Left renal cortex interstitium (tissue), 4 donors: ENCODE results near the gene SFTPB. TPM values are rescaled to one million over a fixed set of nuclear protein-coding genes. Genes with fewer than 3 reads are reported as not detected.
"Not testable (repeated sequence)": the region's sequence is repeated elsewhere in the genome, so short reads cannot be mapped to it uniquely, and the experiment has no call there.

Experiments
- DNase-seq, 4 donors: peaks; one replicate each; pipeline ENCODE4 v3.0.0-alpha.2; 2013; ENCODE audit warnings: low read depth in 4 of 4, low spot score in 2 of 4, missing footprints in 1 of 4
- polyA plus RNA-seq, 4 donors: library from polyadenylated mRNA; unstranded; fragments of 120-200 nt; gene quantifications; one replicate each; pipeline ENCODE4 v1.2.1, GENCODE V29; 2013; ENCODE audit not compliant: insufficient read length in 4 of 4

SFTPB gene
- polyA plus RNA-seq, 4 donors = 0.09 to 0.61 (median 0.14) TPM

DNA sequence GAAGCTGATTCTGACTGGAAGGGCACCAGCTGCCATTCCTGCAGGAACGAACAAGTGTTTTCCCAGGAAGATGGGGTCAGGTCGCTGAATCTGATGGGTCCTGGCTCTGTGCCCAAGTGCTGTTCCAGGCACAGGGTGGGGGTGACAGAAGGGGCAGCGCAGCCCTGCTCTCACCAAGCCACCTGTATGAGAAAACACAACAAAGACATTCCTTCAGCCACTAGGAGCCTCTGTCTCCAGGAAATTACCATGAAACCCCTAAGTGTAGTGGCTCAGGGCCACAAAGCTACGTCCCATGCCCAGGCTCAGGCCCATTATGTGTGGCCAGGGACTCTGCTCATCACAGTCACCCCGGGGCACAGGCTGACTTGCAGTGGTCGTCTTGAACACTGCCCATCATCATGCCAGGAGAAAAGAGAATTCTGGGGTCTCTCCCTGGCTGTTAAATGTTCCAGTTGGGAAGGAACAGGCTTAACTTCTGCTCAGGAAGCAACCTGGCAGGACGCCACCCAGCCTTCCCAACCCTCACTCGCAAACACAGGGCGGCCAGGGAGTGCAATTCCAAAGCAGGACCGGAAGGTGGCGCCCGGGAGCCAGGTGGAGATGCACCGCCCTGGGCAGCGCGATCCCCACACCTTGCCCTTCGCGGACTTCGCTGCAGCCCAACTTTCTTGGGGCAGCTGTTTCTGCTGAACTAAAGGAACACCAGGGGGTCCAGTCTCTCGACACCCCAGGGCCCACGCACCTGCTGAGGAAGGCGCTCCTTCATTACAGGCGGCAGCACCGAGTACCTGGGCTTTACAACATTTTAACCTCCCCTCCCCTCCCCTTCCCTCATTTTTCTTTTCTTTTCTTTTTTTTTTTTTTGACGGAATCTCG lies 11.0 kb upstream of the SFTPB start:
- DNase-seq = peak; percentile 9 to 53 (median 36)

- DNase-seq = no peak
Observed at GRCh38 chr2:85678377-85678776, 10.4 kb upstream of the SFTPB start.

DNA sequence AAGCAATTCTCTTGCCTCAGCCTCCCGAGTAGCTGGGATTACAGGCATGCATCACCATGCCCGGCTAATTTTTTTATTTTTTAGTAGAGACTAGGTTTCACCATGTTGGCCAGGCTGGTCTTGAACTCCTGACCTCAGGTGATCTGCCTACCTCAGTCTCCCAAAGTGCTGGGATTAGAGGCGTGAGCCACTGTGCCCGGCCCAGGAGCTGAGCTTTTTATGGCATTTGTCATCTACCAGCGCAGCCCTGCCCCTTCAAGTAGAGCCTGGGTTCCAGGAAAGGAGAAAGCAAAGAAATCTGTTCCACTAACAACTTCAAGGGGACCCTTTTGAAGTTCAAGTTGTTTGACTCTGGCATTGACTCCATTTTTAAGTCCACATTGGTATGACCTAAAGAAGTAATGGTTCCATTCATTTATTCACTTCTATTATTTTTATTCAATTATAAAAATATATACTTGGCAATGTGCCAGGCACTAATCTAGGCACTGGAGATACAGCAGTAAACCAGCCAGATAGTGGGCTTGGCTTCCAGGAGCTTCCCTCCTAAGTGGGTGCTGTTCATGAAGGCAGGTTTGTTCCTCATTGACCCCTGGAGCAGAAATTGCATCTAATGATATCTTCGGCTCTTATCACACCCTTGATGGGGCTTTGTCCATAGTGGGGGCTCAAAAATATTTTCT lies 8.0 kb upstream of the SFTPB start:
- no peak for DNase-seq

- no peak for DNase-seq
Observed at GRCh38 chr2:85675427-85675826, 7.4 kb upstream of the SFTPB start.

DNA sequence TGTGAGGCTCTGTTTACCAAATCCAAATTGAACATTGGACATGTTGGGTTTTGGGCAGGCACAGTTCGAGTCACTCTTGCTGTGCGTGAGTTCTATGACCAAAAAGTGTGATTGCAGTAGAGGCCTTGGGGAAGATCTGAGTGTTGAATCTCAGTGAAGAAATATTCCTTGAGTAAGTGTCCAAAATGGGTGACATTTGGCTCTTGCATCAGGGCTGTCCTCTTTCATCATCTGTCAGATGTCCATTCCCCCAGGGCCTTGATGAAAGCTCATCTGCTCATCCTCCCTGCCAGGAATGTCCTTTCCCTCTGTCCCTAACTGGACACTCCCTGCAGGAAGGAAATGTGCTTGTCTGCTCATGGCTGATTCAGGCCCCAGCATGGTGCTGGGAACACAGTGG lies 6.4 kb upstream of the SFTPB start:
- DNase-seq = no peak

DNA sequence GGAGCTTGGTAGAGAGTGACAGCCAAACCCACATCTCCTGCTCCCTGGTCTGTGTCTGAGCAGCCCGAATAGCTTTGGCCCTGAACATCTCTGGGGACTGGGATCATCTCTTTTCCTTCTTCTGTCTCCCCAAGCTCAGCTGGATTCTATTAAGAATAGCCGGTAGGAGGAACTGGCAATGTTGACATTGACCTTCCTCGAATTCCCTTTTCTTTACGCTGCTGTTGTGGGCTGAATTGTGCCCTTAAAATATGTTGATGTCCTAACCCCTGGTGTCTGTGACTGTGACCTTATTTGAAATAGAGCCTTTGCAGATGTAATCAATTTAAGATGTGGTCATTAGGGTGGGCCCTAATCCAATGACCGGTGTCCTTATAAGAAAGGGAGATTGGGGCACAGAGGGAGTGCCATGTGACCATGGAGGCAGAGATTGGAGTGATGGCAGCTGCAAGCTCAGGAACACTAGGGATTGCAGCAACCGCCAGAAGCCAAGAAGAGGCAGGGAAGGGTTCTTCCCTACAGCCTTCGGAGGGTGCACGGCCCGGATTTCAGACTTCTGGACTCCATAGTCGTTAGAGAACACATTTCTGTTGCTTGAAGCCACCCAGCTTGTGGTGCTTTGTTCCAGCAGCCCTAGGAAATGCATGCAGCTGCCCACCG lies 5.8 kb upstream of the SFTPB start:
- no peak for DNase-seq

DNA sequence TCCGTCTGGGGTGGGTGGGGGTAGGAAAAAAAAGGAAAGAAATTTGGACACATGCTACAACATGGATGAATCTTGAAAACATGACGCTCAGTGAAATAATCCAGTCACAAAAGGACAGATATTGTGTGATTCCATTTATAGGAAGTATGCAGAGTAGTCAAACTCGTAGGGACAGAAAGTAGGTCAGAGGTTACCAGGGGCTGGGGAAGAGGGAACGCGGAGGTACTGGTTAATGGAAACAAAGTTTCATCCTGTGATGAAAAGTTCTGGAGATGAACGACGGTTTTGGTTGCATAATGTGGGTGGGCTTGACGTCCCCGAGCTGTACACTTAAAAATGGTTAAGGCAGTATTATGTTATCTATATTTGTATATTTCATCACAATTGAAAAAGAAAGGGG lies 4.5 kb upstream of the SFTPB start:
- no peak for DNase-seq

DNA sequence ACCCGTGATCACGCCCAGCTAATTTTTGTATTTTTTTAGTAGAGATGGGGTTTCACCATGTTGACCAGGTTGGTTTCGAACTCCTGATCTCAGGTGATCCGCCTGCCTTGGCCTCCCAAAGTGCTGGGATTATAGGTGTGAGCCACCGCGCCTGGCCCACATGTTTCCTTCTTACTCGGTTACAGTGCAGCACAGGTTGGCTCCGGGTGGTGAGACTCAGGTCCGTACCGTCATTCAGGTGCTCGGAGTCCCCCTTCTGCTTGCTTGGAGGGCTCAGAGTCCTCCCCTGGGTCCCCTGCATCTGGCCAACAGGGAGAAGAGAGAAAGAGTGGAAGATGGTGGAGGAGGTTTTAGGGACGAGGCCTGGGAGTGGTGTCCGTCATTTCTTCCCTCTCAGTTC lies 2.4 kb upstream of the SFTPB start:
- not testable (repeated sequence) for DNase-seq

DNA sequence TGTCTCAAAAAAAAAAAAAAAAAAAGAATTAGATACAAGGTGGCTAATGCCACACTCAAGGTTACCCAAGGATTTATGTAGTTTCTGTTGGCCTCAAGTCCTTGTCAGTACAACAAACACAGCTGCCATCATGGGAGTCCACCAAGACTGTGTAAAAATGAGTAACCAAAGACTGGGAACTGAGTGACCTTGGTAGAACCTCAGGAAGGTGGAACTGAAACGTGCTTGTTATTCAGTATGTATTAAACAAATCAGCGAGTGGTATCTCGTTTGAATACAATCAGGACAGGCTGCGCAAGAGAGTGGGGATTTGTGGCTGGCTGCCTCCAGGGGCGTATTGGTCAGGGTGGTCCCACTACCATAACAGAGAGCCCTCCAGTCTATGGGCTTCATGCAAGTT lies 1.6 kb upstream of the SFTPB start:
- DNase-seq = no peak

DNA sequence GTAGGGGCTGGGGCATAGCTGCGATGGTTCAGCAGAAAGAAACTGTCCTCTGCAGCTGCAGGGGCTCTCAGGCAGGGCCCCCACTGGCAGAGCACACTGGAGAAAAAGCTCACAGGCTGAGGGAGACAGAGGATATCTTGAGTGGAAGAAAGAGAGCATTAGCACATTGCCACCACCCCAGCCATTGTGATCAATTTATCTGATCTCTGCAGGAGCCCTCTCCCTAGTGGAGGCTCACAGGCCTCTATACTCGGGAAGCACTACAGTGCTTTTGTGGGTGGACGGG lies 801 bp upstream of the SFTPB start:
- DNase-seq = no peak

- DNase-seq = no peak
Observed at GRCh38 chr2:85667561-85668008, 414 bp downstream of the SFTPB start.

DNA sequence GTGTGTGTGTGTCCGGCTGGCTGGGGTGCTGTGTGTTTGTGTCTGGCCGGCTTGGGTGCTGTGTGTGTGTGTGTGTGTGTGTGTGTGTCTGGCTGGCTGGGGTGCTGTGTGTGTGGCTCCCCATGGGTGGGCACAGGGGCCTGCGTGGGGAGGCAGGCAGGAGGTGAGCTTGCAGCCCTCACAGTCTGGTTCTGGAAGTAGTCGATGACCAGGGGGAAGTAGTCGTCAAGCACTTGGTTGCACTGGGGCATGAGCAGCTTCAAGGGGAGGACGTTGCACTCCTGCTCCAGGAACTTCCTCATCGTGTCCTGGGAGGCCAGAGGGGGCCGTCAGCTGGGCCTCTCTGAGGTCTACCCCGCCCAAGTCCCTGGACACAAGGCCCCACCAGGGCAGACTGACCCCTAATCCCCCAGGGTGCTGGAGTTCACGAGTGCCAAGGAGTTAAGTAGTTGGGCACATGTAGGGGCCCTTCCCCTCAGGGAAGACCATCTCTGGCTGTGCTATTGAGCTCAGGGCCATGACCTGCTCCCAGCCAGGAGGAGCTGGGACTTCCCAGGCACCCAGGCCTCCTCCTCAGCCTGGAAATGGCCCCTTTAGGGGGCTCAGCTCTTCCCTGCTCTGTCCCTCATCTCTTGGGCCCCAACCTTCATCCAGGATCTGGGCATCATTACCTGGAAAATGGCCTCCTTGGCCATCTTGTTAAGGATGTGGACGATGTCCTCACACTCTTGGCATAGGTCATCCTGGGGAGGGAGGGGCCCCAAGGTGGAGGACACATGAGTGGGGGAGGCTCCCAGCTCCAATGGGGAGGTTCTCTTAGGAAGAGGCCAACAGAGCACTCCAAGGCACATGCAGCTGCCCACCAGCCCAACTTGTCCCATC lies 1.3 kb downstream of the SFTPB start:
- DNase-seq = no peak

DNA sequence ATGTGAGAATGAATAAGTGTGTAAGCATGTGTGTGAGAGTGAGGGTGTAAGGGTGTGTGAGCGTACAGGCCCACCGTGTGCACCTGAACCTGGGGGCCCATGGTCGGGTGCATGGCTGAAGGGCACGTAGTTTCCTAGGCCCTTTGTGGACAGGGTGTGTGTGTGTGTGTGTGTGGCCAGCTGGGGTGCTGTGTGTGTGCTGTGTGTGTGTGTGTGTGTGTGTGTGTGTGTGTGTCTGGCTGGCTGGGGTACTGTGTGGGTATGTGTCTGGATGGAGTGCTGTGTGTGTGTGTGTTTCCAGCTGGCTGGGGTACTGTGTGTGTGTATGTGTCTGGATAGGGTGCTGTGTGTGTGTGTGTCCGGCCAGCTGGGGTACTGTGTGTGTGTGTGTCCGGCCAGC lies 2.0 kb downstream of the SFTPB start:
- no peak for DNase-seq

DNA sequence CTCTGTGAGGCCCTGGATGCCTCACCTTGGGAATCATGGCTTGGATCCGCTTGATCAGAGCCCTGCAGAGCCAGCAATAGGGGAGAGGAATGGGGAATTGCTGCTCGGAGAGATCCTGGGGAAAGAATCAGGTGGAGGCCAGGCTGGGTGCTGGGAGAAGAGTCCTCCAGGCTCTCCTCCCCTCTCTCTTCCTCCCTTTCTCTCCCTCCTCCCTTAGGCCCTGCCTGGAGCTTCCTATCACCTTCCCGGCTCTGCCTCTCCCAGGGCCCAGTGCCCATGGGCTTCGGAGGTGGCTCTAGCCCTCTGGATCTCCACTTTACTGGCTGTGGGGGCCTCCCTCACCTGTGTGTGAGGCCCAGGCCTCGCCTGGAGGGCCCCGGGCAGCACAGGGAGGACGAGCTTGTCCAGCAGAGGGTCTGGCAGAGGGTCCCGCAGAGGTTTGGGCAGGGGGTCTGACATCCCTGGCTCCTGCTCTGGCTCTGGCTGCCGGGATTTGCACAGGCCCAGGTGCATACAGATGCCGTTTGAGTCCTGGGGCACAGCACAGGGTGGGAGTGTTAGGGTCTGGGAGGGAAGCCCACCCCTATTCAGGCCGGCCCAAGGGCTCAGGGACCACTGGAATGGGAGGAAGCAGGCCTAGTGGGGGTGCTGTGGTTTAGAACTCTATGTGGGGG lies 2.6 kb downstream of the SFTPB start:
- no peak for DNase-seq

DNA sequence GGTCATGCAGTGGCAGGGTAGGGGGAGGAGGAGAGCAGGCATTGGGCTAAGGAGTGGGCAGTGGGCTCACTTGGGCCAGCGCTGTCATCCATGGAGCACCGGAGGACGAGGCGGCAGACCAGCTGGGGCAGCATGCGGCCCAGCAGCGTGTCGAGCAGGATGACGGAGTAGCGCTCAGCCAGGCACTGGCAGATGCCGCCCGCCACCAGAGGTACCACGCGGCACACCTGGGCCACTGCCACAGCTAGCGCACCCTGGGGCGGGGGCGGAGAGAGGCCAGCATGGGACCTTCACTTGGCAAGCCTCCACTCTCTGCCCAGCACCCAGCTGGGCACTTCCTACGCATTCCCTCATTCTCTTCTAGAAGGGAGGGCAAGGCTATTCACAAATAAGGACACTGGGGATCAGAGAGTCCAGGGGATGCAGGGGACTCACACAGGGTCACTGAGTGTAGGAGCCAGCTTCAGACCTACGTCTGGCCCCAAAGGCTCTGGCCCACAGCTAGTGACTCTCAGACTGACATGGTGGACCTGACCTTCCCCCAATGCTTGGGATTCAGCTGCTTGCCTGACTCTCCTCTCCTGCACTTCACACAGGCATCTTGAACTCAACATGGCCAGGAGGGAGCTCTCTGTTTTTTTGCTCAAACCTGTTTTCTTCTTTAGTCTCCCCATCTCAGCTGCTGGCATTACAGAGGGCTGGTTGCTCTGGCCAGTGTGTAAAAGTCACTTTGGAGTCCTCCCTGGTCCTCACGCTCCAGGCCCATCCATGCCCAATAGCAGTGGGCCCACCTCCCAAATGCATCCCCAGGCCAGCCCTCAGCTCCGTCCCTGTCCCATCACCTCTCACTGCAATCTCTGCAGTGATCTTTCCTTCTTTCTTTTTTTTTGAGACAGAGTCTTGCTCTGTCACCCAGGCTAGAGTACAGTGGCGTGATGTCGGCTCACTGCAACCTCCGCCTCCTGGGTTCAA lies 4.1 kb downstream of the SFTPB start:
- DNase-seq = no peak

DNA sequence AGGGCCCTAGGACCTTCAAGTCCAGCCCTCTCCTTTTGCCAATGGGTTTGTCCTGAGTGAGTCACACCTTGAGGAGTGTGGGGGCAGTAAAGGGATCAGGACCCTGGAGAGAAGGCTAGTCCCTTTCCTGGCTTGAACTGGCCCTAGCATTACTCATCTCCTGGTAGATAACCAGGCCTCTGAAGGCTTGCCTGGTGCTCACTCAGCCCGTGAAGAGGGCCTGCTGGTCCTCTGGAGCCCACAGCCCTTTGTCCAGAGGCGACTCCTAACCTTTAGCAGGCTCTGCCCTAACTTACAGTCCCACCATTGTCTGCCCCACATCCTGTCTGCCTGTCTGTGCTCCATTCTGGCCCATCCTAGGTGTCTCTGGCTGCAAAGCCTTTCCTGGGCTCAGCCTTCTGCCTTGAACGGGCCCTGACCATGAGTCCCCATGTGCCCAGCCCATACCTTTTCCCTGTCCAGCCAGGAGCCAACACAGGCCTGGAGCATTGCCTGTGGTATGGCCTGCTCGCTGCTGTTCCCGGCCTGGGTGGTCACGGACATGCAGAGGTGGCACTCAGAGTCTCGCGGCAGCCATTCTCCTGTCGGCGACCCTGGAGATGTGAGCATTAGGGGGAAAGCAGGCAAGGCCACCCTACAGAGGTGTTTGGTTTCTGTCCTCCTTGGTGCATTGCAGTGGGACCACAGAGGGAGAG lies 5.0 kb downstream of the SFTPB start:
- no peak for DNase-seq

GRCh38 chr2:85661139-85661858 lies 6.7 kb downstream of the SFTPB start:
- DNase-seq = no peak

GRCh38 chr2:85660725-85661124 lies 7.3 kb downstream of the SFTPB start:
- DNase-seq = no peak
